SJSA1 (cell line): Measurements from ENCODE around the gene PHKG2. TPM values are rescaled to one million over a fixed set of nuclear protein-coding genes. Genes with fewer than 3 reads are reported as not detected.

ENCODE experiments used
- DNase-seq, 2 experiments: peaks; one replicate each; pipeline ENCODE4 v3.0.0-alpha.2; 2015 to 2020; ENCODE audit warnings: low spot score in 2 of 2, low read depth in 1 of 2
- H3K27ac ChIP-seq: fragments of 250-450 bp; sonication (Bioruptor Pico); 2 replicates; pipeline ENCODE4 v1.5.1; 2020; ENCODE audit warnings: mild to moderate bottlenecking, moderate library complexity
- H3K27me3 ChIP-seq: fragments of 250-450 bp; sonication (Bioruptor Pico); replicated peaks from 2 replicates; pipeline ENCODE4 v1.5.1; 2020; ENCODE audit warnings: mild to moderate bottlenecking, moderate library complexity
- H3K36me3 ChIP-seq: fragments of 250-450 bp; sonication (Bioruptor Pico); 2 replicates; pipeline ENCODE4 v1.5.1; 2020; ENCODE audit warnings: mild to moderate bottlenecking
- H3K4me1 ChIP-seq: fragments of 250-450 bp; sonication (Bioruptor Pico); replicated peaks from 2 replicates; pipeline ENCODE4 v1.6.1; 2021; ENCODE audit warnings: mild to moderate bottlenecking
- H3K4me3 ChIP-seq: fragments of 250-450 bp; sonication (Bioruptor Pico); 2 replicates; pipeline ENCODE4 v1.5.1; 2020; ENCODE audit warnings: mild to moderate bottlenecking
- H3K9me3 ChIP-seq: fragments of 250-450 bp; sonication (Bioruptor Pico); replicated peaks from 2 replicates; pipeline ENCODE4 v1.5.1; 2020; ENCODE audit warnings: mild to moderate bottlenecking
- total RNA-seq: library from RNA; depleted of rRNA; stranded (reverse); fragments of >200 nt; shearing (Covaris generic); gene quantifications from 2 replicates; pipeline ENCODE4 v1.2.3, GENCODE V29; 2014; rRNA removed

The PHKG2 gene
- total RNA-seq, 1 experiment from 2014 or later: 35.3 TPM

DNA sequence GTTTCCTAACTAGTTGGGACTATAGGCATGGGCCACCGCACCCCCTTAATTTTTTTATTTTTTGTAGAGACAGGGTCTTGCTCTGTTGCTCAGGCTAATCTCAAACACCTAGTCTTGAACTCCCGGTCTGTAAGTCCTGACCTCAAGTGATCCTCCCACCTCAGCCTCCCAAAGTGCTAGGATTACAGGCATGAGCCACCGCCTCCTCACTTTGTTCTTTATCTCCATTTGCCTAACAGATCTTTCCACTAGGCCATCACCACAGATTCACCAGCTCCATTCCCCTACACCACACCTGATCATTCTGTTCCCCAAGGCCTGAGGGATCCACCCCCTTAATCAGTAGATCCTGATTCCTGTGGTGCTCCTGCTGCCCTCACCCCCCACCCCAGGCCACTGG lies 46.4 kb downstream of the PHKG2 start:
- Histone ChIP-seq H3K4me1 (no peaks in the 10 kb centered on the region), H3K36me3 (no peaks in the 10 kb centered on the region), H3K27ac (no peak overlapping the region), H3K4me3 (no peak overlapping the region), H3K27me3 (no peaks in the 10 kb centered on the region), H3K9me3 (no peaks in the 10 kb centered on the region)
- no peak for DNase-seq

DNA sequence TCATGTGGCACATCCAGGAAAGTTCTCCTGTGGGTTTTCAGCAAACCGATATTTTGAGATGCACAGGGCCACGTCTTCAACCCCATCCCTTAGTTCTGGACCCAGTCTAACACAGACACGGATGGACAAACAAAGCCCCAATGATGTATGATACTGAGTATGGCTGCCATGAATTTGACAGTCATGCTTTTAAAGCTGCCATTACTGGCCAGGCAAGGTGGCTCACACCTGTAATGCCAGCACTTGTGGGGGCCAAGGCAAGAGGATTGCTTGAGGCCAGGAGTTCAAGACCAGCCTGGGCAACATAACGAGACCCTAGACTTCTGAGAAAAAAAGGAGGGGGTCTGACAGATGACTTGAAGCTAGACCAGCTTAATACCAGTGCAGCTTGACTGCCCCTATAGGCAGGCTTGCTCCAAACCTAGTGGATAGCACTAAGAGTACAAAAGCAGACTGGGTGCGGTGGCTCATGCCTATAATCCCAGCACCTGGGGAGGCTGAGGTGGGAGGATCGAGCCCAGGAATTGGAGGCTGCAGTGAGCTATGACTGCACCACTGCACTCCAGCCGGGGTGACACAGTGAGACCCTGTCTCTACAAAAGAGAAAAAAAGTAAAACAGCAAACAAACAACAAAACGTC lies 49.6 kb downstream of the PHKG2 start:
- Histone ChIP-seq H3K9me3 (no peaks in the 10 kb centered on the region), H3K4me1 (no peaks in the 10 kb centered on the region), H3K36me3 (no peaks in the 10 kb centered on the region), H3K27me3 (0 out of 2 replicates have a peak, but pooled peaks cover 2% of the 10 kb centered on the region), H3K4me3 (no peak overlapping the region), H3K27ac (no peak overlapping the region)
- no peak for DNase-seq

Other genes starting within 250 kb of the PHKG2 start
- 35.6 and 41.1 TPM in 2 replicates for gene ZNF768, start 221.9 kb upstream of the PHKG2 start, total RNA-seq
- gene ZNF747, start 213.6 kb upstream of the PHKG2 start, total RNA-seq: 3.6 and 5.1 TPM in 2 replicates
- 5.8 and 8.1 TPM in 2 replicates for gene ZNF764, start 190.1 kb upstream of the PHKG2 start, total RNA-seq
- 6.4 and 7.3 TPM in 2 replicates for gene ZNF688, start 176.7 kb upstream of the PHKG2 start, total RNA-seq
- gene ZNF785, start 162.7 kb upstream of the PHKG2 start, total RNA-seq: 4.6 and 6.8 TPM in 2 replicates
- 8.1 and 9.8 TPM in 2 replicates for gene ZNF689, start 138.0 kb upstream of the PHKG2 start, total RNA-seq
- gene PRR14, start 97.5 kb upstream of the PHKG2 start, total RNA-seq: 6.1 and 8.2 TPM in 2 replicates
- 7.6 and 13.6 TPM in 2 replicates for gene FBRS, start 90.0 kb upstream of the PHKG2 start, total RNA-seq
- gene SRCAP, start 49.3 kb upstream of the PHKG2 start, total RNA-seq: 9.4 and 14.3 TPM in 2 replicates
- 1.1 and 9.5 TPM in 2 replicates for gene CFAP119, start 13.6 kb downstream of the PHKG2 start, total RNA-seq
- 70.7 and 103 TPM in 2 replicates for gene RNF40, start 13.9 kb downstream of the PHKG2 start, total RNA-seq
- 13.2 and 19.6 TPM in 2 replicates for gene ZNF629, start 38.8 kb downstream of the PHKG2 start, total RNA-seq
- gene BCL7C, start 145.7 kb downstream of the PHKG2 start, total RNA-seq: 52.8 and 58.5 TPM in 2 replicates
- 1.3 and 3.5 TPM in 2 replicates for gene CTF1, start 148.2 kb downstream of the PHKG2 start, total RNA-seq
- 7.1 and 8.9 TPM in 2 replicates for gene FBXL19, start 175.1 kb downstream of the PHKG2 start, total RNA-seq
- gene ORAI3, start 200.6 kb downstream of the PHKG2 start, total RNA-seq: 8.7 and 9.1 TPM in 2 replicates
- 0.60 and 2.2 TPM in 2 replicates for gene SETD1A, start 209.3 kb downstream of the PHKG2 start, total RNA-seq
- gene HSD3B7, start 236.8 kb downstream of the PHKG2 start, total RNA-seq: 4.1 and 7.8 TPM in 2 replicates